ENCODE results near the gene PRXL2A.

Gene PRXL2A

GRCh38 chr10:80444646-80445319, 36.4 kb downstream of the PRXL2A start:
- peak; percentile 57 for DNase-seq (ENCODE audit: low spot score)

DNA sequence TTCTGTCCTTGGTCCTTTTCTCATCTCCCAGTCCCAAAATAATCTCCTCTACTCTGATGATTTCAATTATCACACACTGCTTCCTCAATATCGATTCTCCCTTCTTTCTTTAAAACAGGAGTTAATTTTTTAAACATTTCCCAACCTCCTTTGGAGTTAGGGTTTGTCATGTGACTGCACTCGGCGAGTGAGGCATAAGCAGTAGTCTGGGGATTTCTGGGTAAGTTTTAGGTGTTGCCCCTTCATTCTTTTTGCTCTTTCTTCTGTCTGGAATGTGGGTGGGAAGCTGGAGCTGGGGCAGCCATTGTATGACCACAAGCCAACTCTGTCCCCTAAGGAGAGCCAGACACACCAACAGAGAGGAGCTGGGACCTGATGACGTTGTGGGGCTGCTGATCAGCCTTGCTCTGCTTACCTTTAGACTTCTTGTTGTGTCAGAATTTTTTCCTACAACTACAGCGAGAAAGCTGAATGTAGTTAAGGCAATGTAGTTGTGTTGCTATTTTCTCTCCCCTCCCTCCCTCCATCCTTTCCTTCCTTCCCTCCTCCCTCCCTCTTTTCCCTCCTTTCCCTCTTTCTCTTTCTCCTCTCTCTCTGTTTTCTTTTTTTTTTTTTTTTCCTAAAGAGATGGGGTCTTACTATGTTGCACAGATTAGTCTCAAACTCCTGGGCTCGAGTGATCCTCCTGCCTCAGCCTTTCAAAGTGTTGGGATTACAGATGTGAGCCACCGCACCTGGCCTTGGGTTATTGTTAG, 39.3 kb downstream of the PRXL2A start:
- no peak for DNase-seq (ENCODE audit: low spot score)

DNA sequence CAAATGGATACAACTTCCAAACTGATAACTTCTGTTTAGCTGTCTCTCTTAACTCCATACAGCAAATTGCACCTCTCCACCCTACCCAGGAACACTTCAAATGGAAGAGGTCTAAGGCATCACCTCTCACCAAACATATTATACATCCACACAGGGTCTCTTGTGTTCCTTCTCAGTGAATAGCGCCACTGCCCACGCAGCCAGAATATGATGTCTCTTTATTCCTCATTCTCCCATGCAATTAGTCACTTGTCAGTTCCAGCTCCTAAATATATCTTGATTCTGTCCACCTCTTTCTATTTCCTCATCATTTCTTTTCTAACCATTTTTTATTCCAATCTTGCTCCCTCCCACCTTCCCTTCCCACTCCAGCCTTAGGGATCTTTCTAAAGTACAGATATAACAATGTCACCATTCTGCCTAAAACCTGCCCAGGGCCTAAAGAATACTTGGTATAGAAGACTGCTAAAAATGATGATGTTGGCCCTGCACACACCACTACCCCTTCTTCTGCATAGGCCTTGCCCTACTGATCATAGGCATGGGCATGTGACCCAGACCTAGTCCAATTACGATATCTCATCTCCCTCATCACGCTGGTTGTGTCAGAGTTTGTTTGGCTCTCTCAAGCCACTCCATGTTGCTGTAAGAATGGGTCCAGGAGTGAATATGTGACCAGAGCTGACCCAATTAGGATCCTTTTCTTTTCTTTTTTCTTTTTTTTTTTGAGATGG, 40.0 kb downstream of the PRXL2A start:
- DNase-seq (ENCODE audit: low spot score): no peak

DNA sequence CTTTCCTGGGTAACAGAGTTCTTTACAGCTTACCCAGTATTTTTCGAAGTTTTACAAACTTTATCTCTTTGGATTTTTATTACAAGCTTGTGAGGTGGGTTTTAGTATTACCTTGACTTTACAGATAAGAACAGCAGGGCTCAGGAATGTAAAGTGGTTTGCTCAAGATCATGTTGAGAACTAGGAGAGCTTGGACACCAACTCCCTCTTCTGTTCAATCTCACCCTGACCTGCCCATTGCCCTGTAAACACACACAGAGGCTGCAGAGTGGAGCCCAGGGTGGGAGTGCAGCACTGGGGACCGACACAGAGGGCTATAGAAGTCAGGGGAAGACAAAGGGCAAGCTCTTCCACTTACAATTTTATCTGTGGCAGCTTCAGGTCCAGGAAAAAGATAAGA, 41.2 kb downstream of the PRXL2A start:
- DNase-seq (ENCODE audit: low spot score): no peak

GRCh38 chr10:80451132-80451531, 42.8 kb downstream of the PRXL2A start:
- DNase-seq (ENCODE audit: low spot score): no peak

DNA sequence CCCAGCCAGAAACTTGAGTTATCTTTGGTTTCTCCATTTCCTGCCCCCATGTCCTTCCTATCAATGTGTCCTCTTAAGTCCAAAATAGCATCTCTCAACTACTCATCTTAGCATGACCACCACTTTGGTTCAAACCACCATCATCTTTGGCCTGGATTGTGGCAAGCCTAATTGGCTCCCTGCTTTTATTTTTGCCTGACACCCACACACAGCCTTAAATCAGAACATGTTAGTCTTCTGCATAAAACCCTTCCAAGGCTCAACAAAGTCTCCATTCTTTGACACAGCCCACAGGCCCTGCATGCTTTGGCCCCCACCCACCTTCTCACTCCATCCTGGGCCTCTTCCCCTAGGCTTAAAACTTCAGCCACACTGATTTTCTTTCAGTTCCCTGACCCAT, 43.7 kb downstream of the PRXL2A start:
- DNase-seq (ENCODE audit: low spot score): no peak

GRCh38 chr10:80452640-80453039, 44.3 kb downstream of the PRXL2A start:
- no peak for DNase-seq (ENCODE audit: low spot score)

GRCh38 chr10:80453056-80453841, 44.9 kb downstream of the PRXL2A start:
- DNase-seq (ENCODE audit: low spot score): no peak

- peak; percentile 34 for DNase-seq (ENCODE audit: low spot score)
Observed at GRCh38 chr10:80453842-80454512, 45.6 kb downstream of the PRXL2A start, which contains the start of gene TSPAN14. Gene TSPAN14 (plus strand): TSS chr10:80454310. CDS start chr10:80489234, 34,924 bp downstream.

DNA sequence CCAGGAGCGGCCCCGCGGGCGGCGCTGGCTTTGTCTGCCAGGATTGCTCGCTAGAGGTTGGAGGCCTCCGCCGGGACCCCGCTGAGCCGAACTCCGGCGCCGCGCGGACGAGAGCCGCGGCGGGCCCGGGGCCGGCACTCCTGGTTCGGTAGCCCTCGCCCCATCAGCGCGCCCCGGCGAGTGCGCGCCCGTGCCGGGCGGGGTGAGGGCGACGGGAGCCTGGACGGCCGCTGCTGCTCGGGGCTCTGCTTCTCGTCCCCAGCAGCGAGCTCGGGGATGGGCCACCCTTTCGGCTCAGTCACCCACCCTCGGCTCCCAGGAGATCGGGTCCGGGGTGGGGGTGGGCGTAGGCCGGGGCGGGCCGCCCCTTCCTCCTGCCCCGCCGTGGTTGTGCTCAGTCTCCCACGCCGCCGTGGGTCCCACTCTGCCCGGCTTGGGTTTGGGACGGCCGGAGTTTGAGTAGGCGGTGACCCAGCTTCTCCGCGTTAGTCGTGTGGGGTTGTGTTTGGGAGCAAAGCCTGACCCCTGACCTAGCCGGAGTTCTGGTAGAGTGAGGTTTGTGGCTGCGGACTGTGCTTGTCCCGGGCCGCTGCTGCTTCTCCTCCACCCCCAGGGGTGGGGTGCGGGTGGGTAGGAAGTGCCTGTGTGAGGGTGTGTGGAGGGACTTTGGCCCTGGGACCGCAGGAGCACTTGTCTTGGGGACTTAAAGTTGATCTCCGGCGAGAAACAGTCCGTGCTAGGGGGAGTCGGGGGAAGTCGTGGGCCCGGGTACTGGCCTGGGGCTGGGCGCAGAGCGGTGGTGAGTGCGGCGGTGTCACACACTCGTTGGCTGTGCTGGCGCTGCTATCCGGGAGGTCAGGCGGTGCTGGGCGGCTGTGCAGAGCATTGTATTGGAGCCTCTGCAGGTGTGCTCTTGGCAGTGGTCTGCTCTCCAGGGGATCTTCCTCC, 46.4 kb downstream of the PRXL2A start:
- DNase-seq (ENCODE audit: low spot score): no peak

- no peak for DNase-seq (ENCODE audit: low spot score)
Observed at GRCh38 chr10:80455461-80456349, 47.4 kb downstream of the PRXL2A start.

GRCh38 chr10:80457554-80458262, 49.4 kb downstream of the PRXL2A start:
- DNase-seq (ENCODE audit: low spot score): no peak

DNA sequence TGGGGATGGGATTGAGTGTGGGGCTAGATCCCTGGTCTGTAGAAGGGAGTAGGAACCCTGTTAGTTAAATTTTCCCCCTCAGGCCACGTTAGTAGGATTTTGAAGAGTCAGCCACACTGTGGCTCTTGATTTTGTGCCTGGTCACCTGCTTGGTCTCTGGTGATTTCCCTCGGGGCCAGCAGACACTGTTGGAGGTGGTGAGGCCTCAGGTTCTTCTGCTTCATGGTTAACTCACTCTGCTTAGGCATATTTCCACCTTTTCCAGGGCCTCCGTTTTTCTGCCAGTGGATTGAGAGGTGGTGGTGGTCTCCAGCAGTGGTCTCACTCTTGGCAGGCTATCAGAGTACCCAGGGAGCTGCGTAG, 49.9 kb downstream of the PRXL2A start:
- no peak for DNase-seq (ENCODE audit: low spot score)

GRCh38 chr10:80458638-80459037, 50.3 kb downstream of the PRXL2A start:
- no peak for DNase-seq (ENCODE audit: low spot score)

DNA sequence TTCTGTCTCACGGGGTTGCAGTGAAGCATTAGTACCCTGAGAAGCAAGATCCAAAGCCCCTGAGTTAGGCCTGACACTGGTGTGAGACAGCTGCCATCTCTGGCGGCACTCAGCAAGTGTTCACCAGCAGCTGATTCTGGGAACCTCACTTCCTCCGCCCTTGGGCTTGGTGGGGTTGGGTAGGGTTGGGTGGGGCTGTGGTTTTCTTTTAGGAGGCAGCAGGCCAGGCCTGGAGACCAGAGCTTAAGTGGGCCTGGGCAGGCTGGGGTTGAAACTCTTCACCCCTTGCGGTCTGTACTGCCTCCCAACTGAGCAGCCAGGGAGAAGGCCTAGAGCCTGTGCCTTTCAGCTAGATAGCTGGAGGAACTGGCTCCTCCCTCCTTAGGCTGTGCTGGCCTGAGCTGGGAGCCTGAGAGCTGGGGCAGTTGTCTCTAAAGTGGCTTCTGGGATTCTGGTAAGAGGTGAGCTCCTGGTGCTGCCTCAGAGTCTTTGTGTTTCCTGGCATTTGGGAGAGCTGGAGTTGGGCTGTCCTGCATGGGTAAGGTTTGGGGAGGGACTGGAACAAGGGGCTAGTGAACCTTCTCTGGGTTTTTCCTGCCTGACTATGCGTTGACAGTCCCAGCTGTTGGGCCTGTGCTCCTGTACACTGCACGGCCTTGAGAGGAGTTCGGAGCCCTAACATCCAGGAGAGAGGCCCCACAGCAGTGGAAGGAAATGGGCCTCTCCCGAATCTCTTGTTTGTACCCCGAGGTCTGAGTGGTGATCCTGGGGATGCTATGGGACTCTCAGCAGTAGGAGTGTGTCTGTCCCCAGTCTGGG, 50.9 kb downstream of the PRXL2A start:
- DNase-seq (ENCODE audit: low spot score): no peak

- no peak for DNase-seq (ENCODE audit: low spot score)
Observed at GRCh38 chr10:80460399-80461207, 52.3 kb downstream of the PRXL2A start.

All from cerebellar cortex (tissue), 1 donor.